Colonic mucosa (tissue), 4 donors: ENCODE data around the gene ZNF768. TPM values are rescaled to one million over a fixed set of nuclear protein-coding genes. Genes with fewer than 3 reads are reported as not detected.

ENCODE experiments used
- DNase-seq: peaks from one replicate; pipeline ENCODE4 v3.0.0-alpha.2; 2020
- H3K27ac ChIP-seq: fragments of 200-600 bp; one replicate; pipeline ENCODE4 v1.8.0; 2021
- H3K27me3 ChIP-seq: fragments of 200-600 bp; one replicate; pipeline ENCODE4 v1.8.0; 2021
- H3K36me3 ChIP-seq: fragments of 200-600 bp; one replicate; pipeline ENCODE4 v1.8.0; 2021
- H3K4me1 ChIP-seq: fragments of 200-600 bp; one replicate; pipeline ENCODE4 v1.8.0; 2021; ENCODE audit warnings: mild to moderate bottlenecking
- H3K4me3 ChIP-seq: fragments of 200-600 bp; one replicate; pipeline ENCODE4 v1.8.0; 2021
- H3K9ac ChIP-seq, 2 donors: one replicate each; pipeline ENCODE4 v1.7.0; 2013; ENCODE audit warnings: control low read depth in 2 of 2, low read depth in 2 of 2, low read length in 2 of 2
- H3K9me3 ChIP-seq: fragments of 200-600 bp; one replicate; pipeline ENCODE4 v1.8.0; 2021
- intact Hi-C: fragments of 100-400 bp; cut with DNase I; formaldehyde crosslinking; loops from one replicate; pipeline ENCODE4 v1.14.1; 2022
- total RNA-seq, 2 donors: library from RNA; stranded (reverse); fragmentation: NEBNext Ultra II Directional in 1 of 2; extraction: Animal tissue kit (Norgen Biotek cat#: 25700) in 1 of 2; gene quantifications; one replicate each; pipeline ENCODE4 v1.2.1, GENCODE V29; 2021
- TF ChIP-seq, protein P1 (sequence below): fragments of 200-600 bp; IDR thresholded peaks from one replicate; pipeline ENCODE4 v1.8.0; 2022; ENCODE audit warnings: antibody characterized with exemption, mild to moderate bottlenecking
- donor health status: healthy.
- donor health status: DM: no; HTN: no; CAD: no.
- donor health status: DM: no; HTN: no; CAD: no.

ZNF768 gene
- total RNA-seq, 2 donors from 2014 or later = 58.6 to 63.2 TPM

GRCh38 chr16:30554557-30555314, 28.4 kb upstream of the ZNF768 start:
- no peak for DNase-seq
- no peak overlapping the region for H3K27ac ChIP-seq

GRCh38 chr16:30553393-30553899, 27.1 kb upstream of the ZNF768 start:
- Histone ChIP-seq H3K9me3 (no peaks in the 10 kb centered on the region), H3K9ac (no peak overlapping the region), H3K4me1 (peaks cover 7% of the 10 kb centered on the region), H3K27me3 (no peaks in the 10 kb centered on the region), H3K27ac (no peak overlapping the region), H3K4me3 (no peak overlapping the region), H3K36me3 (no peaks in the 10 kb centered on the region)
- DNase-seq = no peak
- TF ChIP-seq, protein P1, sequence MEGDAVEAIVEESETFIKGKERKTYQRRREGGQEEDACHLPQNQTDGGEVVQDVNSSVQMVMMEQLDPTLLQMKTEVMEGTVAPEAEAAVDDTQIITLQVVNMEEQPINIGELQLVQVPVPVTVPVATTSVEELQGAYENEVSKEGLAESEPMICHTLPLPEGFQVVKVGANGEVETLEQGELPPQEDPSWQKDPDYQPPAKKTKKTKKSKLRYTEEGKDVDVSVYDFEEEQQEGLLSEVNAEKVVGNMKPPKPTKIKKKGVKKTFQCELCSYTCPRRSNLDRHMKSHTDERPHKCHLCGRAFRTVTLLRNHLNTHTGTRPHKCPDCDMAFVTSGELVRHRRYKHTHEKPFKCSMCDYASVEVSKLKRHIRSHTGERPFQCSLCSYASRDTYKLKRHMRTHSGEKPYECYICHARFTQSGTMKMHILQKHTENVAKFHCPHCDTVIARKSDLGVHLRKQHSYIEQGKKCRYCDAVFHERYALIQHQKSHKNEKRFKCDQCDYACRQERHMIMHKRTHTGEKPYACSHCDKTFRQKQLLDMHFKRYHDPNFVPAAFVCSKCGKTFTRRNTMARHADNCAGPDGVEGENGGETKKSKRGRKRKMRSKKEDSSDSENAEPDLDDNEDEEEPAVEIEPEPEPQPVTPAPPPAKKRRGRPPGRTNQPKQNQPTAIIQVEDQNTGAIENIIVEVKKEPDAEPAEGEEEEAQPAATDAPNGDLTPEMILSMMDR = no peak
- intact Hi-C loops = no loop called here

More at GRCh38 chr16:30554557-30555314, 28.4 kb upstream of the ZNF768 start:
- Histone ChIP-seq H3K4me3 (no peak overlapping the region), H3K4me1 (peaks cover 11% of the 10 kb centered on the region), H3K36me3 (no peaks in the 10 kb centered on the region), H3K27me3 (no peaks in the 10 kb centered on the region), H3K9ac (no peak overlapping the region), H3K9me3 (no peaks in the 10 kb centered on the region)
- intact Hi-C loops = no loop called here
- TF ChIP-seq, protein P1 = no peak

DNA sequence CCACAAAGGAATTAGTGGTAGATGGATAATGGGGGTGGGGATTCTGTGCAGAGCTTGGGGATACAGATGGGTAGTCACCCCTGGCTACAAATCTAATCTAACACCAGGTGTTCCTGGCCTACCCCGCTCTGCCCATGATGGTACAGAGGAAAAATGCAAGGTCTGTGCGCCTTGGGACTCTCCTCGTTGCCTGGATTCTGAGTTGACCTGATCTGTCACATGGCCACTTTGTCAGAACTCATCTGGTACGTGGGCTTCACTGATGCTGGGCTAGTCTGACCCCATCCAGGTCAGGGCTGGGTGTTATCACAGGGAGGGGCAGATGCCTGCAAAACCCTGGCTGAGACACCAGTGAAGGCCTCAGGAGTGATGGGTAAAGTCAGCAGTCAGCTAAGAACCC, 26.6 kb upstream of the ZNF768 start:
- TF ChIP-seq, protein P1 = no peak
- Histone ChIP-seq H3K4me1 (peaks cover 7% of the 10 kb centered on the region), H3K27me3 (no peaks in the 10 kb centered on the region), H3K36me3 (no peaks in the 10 kb centered on the region), H3K9me3 (no peaks in the 10 kb centered on the region), H3K27ac (no peak overlapping the region), H3K9ac (no peak overlapping the region), H3K4me3 (no peak overlapping the region)
- intact Hi-C loops = no loop called here
- no peak for DNase-seq

- DNase-seq = no peak
- no peak overlapping the region for H3K27ac ChIP-seq
- TF ChIP-seq, protein P1 = no peak
- H3K4me1 ChIP-seq = peaks cover 4% of the 10 kb centered on the region
- no peaks in the 10 kb centered on the region for H3K36me3 ChIP-seq
- intact Hi-C loops = no loop called here
- H3K27me3 ChIP-seq = no peaks in the 10 kb centered on the region
- no peaks in the 10 kb centered on the region for H3K9me3 ChIP-seq
- no peak overlapping the region for H3K4me3 ChIP-seq
- H3K9ac ChIP-seq = no peak overlapping the region
These were observed 25.4 kb upstream of the ZNF768 start for GRCh38 chr16:30551781-30552180.

DNA sequence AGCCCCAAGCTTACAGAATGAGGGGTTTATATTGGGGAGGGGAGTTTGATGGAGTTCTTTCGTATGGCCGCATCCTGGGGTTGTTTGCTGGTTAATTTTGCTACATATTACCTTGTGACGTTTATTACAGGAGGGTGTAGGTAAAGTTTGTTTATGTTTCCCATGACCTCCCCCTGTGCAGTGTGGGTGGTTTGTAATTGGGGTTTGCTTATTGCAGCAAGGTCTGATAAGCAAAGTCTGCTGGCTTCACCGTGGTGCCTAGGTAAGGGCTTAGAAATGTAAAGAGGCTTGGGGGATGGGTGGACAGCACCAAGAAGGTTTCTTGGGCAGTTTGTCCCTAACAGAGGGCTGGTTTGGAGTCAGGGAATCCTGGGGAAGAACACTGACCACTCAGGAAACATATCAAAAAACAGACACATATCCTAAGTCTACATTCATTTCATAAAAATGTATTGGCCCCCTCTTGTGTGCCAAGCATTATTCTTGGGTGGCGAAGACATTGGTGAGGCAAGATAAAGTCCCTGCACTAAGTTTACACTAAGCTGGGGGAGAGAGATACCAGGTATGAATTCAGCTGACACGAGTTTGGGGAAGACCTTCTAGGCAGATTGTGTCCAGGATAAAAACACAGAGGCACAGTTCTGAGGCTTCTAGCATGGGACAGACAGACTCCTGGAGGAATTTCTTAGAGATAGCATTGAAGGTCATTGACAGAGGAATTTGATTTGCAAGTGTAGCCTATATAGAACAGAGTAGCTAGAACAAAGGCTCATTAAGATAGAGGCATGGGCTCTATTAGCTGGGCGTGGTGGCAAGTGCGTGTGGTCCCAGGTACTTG, 22.3 kb upstream of the ZNF768 start:
- Histone ChIP-seq H3K9ac (no peak overlapping the region), H3K4me3 (no peak overlapping the region), H3K27me3 (no peaks in the 10 kb centered on the region), H3K9me3 (no peaks in the 10 kb centered on the region), H3K4me1 (no peaks in the 10 kb centered on the region), H3K36me3 (no peaks in the 10 kb centered on the region), H3K27ac (peak overlapping the region; percentile 44)
- TF ChIP-seq, protein P1 = no peak
- peak; percentile 41 for DNase-seq
- intact Hi-C loops = no loop called here
